ENCODE data around the gene PRSS8.
"Not testable (repeated sequence)": the region's sequence is repeated elsewhere in the genome, so short reads cannot be mapped to it uniquely, and the experiment has no call there.

Gene PRSS8

DNA sequence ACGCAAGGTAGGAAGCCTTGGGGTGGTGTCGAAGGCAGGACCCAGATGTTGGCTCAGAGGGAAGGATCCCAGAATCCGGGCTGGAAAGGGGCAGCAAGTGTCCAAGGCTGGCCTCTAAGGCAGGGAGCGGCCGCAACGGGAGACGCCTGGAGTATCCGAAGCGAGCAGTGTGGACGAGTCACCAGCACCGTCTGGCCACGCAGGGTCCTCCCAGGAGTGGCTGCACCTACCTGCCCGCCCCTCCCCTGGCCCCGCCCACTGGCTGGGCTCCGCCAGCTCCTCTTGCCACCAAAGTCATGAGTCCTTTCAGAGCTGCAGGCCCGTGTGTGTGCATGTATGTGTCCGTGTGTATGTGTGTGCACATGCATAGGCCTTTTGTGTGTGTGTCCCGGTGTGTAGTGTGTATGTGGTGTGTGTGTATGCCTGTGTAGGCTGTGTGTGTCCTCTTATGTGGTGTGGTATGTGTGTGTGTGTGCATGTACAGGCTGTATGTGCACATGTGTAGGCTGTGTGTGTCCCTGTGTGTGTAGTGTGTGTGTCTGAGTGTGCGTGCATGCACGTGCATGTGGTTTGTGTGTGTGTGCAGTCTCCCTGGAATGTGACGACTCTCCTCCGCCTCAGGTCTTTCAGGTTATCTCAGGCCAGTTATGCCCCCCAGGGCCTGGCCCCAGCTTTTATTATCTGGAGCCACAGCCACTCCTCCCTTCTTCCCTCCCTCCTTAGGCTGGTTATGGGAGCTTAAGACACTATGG lies at the start of gene PRSS8:
PRSS8 (minus strand) TSS at position 193 of the 752 bp plus-strand sequence. CDS start 229 bp downstream, outside the sequence.
- no peak for FAIRE-seq

DNA sequence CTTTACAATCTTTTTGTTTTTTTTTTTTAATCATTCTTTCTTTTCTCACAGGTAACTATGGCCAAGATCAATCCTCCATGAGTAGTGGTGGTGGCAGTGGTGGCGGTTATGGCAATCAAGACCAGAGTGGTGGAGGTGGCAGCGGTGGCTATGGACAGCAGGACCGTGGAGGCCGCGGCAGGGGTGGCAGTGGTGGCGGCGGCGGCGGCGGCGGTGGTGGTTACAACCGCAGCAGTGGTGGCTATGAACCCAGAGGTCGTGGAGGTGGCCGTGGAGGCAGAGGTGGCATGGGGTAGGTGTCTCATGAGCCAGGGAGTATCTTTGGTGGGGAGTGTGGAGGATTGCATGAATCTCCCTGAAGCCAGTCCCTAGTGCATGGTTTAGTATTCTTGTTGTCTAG lies 49.4 kb upstream of the PRSS8 start:
- FAIRE-seq: no peak

DNA sequence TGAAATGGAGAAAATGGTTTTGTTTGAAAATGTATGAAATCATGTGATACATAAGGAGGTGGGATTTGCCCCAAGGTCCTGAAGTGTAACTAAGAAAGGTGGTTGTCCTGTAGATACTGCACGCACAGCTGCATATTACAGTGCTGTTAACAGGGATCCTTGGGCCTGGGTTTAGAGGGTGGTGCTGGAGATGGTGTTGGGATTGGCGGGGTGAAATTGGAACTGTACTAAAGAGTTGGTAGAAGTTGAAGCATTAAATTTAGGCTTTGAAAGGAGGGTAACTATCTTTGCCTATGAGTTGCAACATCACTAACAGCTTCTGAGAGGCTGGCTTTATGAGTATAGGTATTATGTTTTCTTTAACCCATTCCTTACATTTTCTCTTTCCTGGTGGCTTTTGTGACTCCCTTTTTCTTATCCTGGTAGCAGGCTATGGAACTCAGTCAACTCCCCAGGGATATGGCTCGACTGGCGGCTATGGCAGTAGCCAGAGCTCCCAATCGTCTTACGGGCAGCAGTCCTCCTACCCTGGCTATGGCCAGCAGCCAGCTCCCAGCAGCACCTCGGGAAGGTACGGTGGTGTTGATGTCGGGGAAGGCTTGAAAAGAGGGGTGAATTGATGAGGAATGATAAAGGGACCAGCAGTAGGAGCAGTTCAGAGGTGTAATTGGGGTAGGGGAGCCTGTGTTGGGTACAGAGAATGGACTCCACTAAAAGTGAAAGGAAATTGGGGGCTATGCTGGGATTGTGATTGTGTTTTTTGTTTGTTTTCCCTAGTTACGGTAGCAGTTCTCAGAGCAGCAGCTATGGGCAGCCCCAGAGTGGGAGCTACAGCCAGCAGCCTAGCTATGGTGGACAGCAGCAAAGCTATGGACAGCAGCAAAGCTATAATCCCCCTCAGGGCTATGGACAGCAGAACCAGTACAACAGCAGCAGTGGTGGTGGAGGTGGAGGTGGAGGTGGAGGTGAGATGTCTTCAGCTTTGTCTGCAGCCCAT lies 48.2 kb upstream of the PRSS8 start:
- no peak for FAIRE-seq

DNA sequence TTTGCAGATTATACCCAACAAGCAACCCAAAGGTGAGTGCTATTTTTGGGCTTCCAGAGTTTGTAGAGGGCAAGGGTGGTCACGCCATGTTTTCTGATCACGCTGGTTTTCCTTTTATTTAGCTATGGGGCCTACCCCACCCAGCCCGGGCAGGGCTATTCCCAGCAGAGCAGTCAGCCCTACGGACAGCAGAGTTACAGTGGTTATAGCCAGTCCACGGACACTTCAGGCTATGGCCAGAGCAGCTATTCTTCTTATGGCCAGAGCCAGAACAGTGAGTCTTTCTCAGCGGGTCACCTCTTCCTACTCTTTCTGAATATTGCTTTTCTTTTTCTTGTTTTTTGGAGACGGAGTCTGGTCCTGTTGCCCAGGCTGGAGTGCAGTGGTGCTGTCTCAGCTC lies 46.9 kb upstream of the PRSS8 start:
- no peak for FAIRE-seq

DNA sequence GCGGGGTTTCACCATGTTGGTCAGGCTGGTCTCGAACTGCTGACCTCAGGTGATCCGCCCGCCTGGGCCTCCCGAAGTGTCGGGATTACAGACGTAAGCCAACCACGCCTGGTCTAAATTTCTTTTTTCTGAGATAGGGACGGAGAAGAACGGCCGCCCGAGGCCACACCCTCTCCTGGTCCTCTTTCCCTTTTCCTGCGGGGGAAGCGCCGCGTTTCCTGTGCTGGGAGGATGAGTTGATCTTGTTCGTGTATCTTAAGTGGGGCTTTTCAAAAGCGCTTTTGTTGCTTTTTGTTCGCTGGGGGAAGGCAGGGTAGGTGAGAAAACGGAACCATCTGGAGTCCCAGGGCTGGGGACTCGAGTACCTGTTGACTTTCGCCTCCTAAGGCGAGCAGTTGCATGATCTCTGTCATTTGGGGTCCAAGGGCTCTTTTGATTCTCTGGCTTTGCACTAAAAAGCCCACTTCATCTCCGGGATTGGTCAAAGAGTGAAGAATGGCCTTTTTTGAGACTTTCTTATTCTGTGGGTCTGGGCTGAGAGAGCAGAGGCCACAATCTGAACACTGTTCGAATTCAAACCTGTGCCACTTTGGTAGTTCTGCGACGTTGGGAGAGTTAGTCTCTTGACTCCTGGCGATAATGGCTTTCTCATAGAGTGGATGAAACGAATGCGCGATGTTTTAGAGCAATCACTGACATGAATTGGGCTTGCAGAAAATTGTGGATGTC lies 45.7 kb upstream of the PRSS8 start:
- no peak for FAIRE-seq

DNA sequence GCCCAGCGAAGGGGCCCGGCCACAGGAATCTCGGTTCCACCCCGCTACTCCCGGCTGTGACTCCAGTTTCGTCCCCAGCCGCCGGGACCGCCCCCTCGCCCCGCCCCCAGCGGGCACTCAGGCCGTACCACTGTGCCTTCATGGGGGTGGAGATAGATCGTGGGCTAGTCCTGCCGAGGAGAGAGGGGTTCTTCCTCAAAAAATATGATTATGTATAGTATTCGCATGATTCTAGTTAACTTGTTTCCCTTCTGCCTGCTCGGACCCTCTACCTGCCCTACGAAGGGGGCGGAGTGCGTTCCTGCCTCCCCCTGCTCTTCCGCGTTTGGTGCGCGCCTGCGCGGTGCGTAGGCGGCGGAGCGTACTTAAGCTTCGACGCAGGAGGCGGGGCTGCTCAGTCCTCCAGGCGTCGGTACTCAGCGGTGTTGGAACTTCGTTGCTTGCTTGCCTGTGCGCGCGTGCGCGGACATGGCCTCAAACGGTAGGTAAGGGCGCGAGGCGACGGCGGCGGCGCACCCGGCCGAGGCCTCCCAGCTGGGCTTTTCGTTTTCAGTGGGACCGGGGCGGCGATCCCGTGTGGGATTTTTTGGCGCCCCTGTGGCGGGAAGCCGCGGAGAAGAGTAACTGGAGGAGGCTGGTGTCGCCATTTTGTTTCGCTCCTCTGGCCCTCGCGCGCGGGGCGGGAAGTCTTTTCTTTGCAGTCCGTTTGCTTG lies 44.4 kb upstream of the PRSS8 start, which contains the start of gene FUS:
FUS (plus strand) TSS at position 393 of the 713 bp plus-strand sequence; CDS start at position 469, 76 bp downstream.
- FAIRE-seq: no peak

DNA sequence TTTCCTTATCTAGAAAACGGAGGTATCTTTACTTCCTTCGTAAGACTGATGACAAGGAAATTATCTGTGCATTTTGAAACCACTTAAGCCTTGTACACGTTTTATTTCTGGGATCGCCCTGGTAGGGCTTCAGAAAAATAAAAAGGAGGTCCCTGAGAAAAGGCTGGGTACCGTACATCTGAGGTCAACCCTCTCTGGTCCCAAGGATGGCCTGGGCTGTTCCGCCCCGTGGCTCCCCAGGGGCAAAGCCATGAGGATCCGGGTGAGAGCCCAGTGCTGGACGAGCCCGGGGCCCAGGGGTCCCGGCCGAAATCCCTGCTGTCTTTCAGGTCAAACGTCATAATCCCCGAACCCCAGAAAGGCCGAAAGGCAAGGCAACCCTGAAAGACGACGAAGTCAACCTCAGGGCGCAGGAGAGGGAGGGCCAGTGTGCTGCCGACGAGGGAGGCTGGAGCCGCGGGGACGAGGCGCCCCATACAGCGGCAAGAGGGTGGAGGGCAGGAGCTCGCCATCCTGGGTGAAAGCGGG lies 43.8 kb upstream of the PRSS8 start:
- no peak for FAIRE-seq

DNA sequence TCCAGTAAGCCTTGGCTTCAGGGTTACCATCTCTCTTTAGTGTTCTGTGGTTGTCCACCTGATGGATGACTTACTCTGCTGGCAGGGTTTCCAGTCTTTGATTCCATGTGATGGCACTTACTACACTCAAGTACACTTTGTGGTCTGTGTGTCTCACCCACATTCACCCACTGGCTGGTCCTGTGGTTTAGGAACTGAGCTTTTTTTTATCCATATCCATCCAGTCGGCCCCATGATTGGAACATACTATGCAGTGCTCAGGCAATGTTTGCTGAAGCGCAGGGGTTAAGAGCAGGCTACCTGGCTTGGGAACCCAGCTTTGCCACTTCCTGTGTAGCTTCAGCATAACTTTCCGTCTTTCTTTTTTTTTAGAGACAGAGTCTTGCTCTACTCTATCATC lies 41.6 kb upstream of the PRSS8 start:
- no peak for FAIRE-seq

DNA sequence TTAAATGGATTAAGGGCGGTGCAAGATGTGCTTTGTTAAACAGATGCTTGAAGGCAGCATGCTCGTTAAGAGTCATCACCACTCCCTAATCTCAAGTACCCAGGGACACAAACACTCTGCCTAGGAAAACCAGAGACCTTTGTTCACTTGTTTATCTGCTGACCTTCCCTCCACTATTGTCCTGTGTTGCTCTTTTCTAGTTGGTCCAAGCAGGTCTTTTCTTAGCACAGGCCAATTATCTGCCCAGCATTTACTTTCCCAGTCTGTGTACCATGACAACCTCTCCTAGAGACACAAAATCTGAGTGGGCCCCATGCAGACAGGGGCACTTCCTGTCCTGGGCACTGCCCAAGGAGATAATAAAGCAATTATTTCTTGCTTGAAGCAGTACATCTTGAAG lies 34.5 kb upstream of the PRSS8 start:
- FAIRE-seq: not testable (repeated sequence)

DNA sequence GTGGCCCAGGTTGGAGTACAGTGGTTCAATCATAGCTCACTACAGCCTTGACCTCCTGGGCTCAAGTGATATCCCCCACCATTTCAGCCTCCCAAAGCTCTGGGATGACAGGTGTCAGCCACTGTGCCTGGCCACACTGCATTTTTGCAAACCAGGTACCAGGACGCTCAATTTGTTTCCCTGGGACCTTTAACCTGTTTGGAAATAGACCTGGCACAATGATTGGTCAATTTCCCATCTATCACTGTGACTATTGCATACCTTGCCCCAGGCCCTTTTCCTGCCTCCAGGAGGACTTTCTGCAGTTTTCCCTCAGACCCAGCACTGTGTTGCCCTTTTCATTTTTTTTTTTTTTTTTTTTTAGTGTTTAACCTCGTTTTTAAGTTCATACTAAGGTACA lies 33.3 kb upstream of the PRSS8 start:
- no peak for FAIRE-seq

DNA sequence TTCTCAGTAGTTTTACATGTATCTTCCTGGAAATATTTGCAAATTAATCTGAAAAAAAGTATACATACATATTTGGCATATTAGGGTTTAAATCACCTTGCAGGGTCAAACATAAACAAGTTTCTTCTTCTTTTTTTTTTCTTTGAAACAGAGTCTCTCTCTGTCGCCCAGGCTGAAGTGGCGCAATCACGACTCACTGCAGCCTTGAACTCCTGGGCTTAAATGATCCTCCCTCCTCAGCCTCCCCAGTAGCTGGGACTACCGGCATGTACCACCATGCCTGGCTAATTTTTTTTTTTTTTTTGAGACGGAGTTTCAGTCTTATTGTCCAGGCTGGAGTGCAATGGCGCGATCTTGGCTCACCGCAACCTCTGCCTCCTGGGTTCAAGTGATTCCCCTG lies 31.8 kb upstream of the PRSS8 start:
- no peak for FAIRE-seq

DNA sequence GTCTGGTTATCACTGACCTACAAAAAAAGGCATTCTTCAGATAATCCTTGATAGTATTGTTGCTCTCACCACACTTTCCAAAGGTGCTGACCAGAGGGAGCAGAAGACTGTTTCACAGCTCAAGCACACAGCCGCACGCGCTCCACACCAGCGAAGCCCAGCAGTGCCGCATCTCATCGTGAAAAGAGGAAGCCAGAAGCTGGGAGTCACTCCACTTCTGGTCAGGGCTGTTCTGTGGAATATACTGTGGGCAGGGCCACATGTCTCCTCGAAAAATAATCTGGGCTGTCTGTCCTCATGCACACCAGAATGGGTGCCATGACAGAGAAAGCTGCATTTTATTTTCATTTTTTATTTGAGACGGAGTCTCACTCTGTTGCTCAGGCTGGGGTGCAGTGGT lies 21.6 kb upstream of the PRSS8 start:
- no peak for FAIRE-seq

DNA sequence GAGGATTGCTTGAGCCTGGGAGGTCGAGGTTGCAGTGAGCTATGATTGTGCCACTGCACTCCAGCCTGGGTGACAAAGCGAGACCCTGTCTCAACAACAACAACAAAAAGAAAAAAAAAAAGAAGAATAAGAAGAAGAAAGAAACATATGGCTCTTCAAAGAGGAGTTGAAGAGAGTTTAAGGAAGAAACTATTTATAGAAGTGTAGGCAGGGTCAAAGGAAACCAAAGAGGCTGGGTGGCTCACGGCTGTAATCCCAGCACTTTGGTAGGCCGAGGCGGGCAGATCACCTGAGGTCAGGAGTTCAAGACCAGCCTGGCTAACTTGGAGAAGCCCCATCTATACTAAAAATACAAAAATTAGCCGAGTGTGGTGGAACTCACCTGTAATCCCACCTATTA lies 15.4 kb upstream of the PRSS8 start:
- FAIRE-seq: not testable (repeated sequence)

DNA sequence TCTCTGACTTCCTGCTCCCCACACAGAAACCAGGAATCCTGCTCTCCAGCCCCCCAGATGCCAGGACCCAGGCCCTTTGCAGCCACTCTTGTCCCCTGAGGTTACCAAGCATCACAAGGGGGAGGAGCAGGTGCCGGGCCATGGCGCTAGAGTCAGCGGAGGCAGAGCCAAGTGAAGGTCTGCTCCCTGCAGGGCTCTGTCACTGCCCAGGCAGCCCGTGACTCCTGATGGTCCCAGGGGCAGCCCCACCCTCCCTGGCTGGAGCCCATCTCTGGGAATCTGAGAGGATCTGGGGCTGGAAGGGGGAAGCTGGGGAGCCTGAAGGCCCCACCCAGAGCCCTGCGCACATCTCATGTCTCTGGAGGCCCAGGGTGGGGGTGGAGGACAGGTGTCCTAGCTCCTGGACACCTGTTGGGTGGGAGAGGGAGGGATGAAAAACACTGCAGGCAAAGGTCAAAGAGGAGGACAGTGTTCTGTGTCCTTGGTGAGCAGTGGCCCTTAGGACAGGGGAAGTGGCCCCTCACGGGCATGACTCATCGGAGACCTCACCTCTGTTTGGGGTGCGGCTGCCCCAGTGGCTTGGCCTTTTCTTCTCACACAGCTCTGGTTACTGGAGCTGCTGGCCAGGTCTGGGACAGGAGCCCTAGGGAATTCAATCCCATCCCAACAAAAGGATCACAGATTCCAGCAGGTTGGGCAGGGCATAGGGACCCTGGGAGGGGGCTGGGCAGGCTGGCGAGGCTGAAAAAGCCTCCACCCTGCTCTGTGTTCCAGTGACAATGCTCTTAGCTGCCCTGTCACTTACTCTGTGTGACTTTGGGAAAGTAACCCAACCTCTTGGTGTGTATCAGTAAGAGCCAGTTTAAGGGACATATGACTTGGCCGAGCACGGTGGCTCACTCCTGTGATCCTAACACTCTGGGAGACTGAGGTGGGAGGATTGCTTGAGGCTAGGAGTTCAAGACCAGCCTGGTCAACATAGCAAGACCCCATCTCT lies 14.7 kb upstream of the PRSS8 start, which contains the start of gene PRSS36:
PRSS36 (minus strand) TSS at position 173 of the 997 bp plus-strand sequence; CDS start at position 142, 31 bp downstream.
- no peak for FAIRE-seq

DNA sequence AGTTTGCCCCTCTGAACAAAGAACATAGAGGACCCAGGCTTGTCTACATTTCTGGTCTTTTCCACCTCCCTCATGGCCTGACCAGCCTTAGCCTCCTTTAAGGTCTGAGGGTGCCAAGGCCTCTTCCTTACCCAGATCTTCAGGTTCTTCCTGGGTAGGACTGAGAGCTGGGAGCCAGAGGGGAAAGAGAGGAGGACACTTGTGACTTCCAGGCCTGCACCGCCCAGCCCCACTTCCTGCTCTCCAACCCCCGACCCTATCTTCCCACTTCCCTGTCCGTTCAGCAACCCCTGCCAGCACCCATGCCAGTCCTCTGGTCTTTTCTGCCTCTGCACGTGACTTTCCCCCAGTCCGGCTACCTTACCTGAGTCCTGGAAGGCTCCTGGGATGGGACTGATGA lies 13.8 kb upstream of the PRSS8 start:
- FAIRE-seq: no peak

DNA sequence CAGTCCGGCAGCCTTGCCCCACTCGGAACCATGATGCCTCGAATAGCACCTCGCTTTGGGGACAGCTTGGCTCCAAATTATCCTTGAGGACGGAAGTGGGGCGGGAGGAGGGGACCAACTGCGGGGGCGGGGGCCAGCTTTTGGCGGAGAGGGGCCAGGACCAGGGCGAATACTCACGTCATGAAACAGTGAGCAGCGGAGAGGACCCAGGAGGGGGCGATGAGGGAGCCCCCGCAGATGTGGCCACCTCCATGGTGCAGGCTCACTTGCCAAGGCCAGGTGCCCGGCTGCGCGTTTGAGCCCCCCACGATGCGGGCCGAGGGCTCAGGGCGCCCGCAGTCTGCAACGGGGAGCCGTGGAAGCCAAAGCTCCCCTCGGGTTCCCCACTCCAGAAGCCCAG lies 13.4 kb upstream of the PRSS8 start:
- FAIRE-seq: no peak

DNA sequence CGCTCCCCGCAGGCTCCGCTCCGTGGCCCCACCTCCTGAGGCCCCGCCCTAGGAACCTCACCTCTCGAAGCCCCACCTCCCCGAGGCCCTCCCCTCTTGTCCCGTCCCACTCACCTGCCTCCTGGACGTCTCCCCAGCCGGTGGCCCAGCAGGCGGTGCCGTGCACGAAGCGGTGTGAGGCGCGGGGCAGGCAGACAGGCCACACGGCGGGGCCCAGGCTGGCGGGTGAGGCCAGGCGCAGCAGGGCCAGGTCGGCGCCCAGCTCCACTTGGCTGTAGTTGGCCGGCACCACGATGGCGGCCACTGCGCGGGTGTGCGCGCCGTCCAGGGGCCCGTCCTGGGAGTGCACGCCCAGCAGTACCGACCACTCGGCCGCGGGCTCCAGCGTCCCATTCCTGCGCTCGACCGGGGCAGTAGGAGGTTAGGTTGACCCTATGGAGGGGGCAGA lies 12.8 kb upstream of the PRSS8 start:
- FAIRE-seq: no peak

DNA sequence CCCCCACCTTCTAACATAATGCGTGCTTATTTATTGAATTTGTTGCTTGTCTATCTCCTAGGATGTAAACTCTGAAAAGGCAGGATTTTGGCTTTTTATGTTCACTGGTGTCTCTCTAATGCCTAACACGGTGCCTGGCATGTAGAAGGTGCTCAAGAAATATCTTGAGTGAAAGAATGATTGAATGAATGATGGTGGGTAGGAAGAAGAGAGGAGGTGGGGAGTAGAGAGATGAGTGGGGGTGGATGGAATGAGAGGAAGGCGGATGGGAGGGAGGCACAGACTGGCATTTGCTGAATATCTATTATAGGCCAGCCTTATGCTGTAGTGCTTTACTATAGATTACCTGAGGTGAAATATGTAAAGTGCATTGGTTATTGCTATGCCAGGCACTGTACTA lies 12.0 kb upstream of the PRSS8 start:
- FAIRE-seq: no peak

DNA sequence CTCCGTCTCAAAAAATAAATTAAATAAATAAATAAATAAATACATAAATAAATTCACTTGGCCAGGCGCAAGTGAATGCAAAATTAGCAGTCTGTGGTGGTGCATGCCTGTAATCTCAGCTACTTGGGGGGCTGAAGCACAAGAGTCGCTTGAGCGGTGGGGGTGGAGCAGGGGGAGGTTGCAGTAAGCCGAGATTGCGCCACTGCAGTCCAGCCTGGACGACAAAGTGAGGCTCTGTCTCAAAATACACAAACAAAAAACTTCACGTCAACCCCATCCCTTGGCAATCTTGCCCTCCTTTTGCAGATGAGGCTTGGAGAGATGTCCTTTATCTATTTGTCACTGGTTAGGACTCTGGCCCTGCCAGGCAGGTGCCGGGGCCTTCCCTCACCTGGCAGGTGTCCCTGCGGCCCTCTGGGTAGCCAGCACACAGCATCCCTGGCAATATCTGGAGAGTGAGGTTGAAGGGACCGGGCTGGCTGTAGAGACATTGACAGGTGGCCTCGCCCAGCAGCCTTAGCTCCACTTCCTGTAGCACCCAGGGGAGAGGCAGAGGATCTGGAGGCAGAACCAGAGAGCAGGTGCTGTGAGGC lies 10.0 kb upstream of the PRSS8 start:
- FAIRE-seq: no peak

DNA sequence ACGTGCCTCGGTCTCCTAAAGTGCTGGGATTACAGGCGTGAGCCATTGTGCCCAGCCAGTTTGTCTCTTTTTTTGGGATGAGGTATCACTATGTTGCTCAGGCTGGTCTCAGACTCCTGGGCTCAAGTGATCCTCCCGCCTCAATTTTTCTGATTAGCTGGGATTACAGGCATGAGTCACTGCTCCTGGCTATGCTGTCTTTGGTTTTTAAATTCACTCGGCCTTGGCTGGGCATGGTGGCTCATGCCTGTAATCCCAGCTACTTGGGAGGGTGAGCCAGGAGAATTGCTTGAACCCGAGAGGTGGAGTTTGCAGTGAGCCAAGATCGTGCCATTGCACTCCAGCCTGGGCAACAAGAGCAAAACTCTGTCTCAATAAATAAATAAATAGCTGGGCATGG lies 8.9 kb upstream of the PRSS8 start:
- FAIRE-seq: not testable (repeated sequence)
